GM18499 (cell line): Measurements from ENCODE around the gene PRR33.
"Not testable (repeated sequence)": the region's sequence is repeated elsewhere in the genome, so short reads cannot be mapped to it uniquely, and the experiment has no call there.

Experiments
- ATAC-seq: cut with Tn5 transposase; IDR thresholded peaks from one replicate; pipeline ENCODE4 v1.9.1; 2021; ENCODE audit warnings: moderate number of reproducible peaks; ENCODE audit not compliant: insufficient read depth, unreplicated experiment

Gene PRR33

DNA sequence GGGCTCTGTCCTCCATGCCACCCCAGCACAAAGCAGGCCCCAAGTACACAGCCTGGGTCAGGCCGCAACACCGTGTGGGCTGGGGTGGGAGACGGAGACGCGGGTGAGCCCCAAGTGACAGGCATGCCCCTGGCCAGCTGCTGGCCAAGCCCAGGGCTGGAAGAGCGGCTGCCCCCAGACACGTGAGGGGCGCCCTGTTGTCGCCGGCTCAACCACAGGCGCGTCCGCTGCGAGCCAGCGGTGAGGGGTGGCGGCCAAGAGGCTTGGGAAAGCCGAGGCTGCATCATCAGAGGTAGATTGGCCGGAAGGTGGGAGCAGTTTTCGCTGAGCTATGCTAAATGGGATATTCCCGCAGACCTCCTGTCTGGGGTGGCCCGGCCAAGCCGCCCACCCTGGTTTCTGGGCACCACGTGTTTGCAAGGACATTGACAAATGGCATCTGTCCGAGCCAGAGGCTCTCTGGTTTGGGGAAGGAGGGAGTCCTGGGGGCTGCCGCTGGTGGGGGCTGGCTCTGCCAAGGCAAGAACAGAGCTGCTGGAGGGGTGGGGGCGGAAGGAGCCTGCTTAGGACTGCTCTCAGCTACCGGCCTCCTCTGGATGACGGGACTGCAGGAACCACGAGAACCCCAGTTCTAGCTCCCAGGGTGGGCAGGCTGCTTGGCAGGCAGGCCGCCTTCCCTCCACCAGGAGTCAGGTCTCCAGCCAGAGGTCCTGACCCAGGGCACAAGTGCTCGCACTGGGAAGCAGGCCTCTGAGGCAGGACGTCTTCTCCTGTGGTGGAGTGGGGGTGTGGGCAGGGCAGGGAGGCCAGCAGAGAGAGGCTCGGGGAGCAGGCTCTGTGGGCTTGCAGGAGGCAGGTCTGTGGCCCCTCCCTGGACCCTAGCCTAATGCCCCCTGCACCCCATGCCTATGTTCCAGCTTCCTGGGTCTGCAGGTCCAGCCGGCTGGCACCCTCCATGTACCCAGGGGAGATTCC lies 552 bp downstream of the PRR33 start:
- no peak for ATAC-seq

- ATAC-seq, result no peak
Measured at GRCh38 chr11:1889941-1890855, 1.5 kb downstream of the PRR33 start.

- ATAC-seq, result no peak
Measured at GRCh38 chr11:1889224-1889930, 2.3 kb downstream of the PRR33 start.

DNA sequence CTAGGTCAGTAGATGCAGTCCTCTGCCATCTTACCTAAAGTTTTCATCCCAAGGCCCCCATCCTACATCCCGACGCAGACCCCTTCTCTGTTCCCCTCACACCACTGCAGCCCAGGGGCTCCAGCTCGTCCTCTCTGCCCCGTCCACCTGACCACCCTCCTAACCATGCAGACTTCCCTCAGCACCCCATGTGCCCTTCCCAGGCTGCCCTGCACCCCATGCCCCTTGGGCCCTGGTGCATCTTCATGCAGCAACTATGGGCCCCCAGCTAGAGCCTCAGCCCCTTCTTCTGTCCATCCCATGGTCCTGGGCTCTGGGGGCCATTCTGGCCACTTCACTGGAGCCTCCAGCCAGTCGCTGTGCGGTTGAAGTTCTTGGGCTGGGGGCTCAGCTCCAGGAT lies 2.9 kb downstream of the PRR33 start:
- no peak for ATAC-seq

DNA sequence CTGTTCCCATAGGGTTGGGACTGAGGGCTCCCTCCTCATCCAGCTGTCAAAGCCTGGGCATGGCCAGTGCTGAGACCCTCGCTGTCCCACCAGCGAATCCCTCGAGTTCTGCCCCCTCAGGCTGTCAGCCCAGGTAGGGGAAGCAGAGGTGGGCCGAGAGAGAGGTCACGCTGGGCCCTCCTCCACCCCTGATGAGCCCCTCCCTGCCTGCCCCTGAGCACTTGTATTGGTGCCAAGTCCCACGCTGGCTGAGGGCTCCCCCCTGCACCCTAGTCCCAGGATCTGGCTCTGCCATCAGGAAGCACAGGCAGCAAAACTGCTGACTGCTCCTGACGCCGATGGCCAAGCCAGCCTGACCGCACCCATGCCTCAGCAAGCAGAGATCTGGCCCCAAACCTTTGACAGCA lies 3.3 kb downstream of the PRR33 start:
- no peak for ATAC-seq

GRCh38 chr11:1887451-1888346 lies 4.0 kb downstream of the PRR33 start:
- ATAC-seq, result no peak

DNA sequence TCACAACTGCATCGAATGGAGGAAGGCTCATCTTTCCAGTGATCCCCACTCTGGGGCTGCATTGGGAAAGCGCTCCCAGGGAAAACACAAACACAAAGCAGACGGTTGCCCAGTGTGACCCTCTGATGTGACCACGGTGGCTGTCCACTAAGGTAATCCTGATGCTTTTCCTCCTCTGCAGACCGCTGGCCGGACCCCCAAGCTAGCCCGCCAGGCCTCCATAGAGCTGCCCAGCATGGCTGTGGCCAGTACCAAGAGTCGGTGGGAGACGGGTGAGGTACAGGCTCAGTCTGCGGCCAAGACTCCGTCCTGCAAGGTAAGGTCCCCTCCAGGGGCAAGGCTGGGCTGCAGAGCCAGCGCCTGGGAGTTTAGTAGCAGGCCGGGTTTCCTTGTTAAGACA lies 5.1 kb downstream of the PRR33 start:
- ATAC-seq, result not testable (repeated sequence)

GRCh38 chr11:1884303-1884700 lies 7.4 kb downstream of the PRR33 start:
- no peak for ATAC-seq

DNA sequence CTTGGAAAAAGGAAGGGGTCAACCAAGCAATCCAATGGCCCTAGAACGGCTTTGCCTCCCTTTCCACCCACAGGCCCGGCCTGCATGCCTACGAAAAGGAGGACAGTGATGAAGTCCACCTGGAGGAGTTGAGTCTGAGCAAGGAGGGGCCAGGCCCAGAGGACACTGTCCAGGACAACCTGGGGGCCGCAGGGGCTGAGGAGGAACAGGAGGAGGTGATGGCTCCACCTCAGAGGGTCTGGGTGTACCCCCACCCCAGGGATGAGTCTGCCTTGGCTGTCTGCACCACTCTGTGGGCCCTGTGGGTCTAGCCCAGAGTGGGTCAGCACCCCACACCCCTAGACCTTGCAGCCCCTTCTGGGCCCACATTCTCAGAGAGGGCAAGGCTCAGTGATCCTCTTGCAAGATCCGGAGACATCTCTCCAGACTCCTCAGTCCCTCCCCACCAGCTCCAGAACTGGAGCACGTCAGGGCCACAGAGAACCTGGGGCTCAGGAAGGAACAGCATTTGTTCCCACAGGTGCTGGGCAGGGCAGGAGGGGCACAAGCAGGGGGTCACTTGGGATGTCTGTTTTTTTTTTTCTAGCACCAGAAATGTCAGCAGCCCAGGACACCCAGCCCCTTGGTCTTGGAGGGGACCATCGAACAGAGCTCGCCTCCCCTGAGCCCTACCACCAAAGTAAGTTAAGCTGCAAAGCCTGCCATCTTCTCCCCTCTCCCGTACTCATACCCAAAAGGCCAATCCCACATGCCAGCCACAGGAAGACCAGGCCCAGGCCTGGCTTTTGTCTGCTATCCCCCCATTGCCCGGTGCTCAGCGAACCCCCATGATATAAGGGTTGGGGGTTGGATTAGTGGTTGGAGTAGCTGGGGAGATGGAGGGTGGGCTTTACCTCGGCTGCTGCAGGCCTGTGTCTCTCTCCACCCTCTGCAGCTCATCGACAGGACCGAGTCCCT lies 8.1 kb downstream of the PRR33 start:
- ATAC-seq, result no peak

DNA sequence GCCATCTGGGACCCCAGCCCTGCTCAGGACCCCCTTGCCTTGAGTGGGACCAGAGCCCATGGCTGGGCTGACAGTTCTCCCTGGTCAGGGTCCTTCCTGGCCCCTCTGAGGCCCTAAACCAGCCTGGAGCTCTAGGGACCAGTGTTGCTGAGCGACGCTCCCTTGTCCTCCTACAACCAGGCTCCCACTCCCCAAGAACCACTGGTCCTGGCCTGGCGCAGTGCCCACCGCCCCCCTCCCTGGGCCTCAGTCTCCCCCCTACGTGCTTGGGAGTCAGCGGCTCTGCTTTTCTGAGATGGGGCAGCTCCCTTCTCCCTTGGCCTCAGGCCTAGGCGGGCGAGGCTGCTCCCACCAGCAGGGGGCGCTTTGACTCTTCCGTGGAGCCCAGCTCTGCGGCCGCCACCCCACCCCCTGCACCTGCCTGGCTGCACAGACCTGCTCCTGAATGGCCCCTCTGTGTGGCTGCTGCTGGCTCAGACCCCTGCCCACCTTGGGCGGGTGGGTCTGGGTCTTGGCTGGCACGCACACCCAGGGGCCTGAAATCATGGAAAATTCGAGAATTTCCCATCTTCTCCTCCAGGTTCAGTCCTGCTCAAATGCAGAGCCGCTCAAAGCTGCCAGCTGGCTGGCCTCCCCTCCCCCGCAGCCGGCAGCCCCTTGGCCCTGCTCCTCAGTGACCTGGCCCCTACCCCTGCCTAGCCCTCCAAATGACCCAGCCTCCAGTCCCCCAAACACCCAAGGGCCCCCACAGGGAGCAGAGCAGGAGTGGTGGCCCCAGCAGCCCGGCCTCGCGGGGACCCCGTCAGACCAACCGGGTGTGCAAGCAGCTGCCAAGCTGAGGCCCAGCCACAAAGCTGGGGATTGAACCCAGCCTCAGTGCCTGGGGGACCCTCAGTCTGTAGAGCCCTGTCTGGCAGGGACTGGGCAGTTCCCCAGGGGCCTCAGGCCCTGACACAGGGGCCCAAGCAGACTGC lies 9.1 kb downstream of the PRR33 start:
- no peak for ATAC-seq

GRCh38 chr11:1881442-1882264 lies 10.0 kb downstream of the PRR33 start:
- no peak for ATAC-seq

DNA sequence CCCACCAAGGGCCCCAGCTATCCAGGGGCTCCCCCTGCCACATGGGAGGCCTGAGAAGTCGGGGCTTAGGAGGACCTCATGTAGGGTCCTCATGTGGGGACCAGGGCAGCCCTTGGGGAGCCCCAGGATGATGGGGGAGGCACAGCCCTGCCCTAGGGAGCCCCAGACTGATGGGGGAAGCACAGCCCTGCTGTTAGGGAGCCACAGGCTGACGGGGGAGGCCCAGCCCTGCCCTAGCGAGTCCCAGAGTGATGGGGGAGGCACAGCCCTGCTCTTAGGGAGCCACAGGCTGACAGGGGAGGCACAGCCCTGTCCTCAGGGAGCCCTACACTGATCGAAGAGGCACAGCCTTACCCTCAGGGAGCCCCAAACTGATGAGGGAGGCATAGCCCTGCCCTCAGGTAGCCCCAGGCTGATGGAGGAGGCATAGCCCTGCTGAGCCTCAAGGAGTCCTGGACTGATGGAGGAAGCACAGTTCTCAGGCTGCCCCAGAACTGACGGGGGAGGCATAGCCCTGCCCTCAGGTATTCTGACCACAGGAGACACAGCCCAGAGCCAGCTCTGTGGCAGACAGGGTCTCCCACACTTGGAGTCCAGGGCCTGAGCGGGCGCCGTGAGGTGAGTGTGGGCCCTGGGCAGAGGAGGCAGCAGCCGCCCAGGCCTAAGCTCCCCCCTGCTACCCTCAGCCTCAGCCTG lies 10.8 kb downstream of the PRR33 start:
- no peak for ATAC-seq

DNA sequence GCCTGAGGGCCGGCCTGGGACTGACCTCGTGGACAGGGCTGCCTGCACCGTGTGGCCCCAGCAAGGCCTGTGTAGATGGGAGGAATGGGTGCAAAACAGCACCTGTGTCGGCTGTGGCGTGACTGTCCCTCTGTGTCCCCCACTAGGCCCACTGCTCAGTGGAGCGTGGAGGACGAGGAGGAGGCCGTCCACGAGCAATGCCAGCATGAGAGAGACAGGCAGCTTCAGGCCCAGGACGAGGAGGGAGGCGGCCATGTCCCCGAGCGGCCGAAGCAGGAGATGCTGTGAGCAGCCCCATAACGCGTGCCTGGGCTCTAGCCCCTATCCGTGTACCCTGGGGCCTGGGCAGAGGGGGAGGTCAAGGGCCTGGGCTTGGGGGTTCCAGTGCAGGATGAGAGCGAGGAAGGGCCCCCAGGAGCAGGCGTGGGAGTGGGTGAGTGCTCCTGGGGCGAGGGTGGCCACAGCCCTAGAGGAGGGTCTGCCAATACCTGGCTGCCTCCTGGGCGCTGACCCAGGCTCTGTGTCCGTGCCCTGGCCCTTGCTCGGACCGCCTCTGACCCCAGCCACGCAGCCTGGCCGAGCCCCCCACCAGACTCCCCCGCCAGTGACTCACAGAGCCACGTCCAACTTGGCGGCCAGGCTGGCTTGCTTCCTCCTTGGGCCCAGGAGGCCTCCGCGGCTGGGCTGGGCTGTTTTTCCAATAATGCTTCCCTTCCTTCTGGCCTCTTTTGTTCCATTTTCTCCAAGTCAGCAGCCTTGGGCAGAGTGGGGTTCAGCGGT lies 11.6 kb downstream of the PRR33 start:
- ATAC-seq, result no peak

GRCh38 chr11:1879342-1879940 lies 12.3 kb downstream of the PRR33 start:
- no peak for ATAC-seq
